IMR-90 (cell line): ENCODE measurements around the gene HEATR9.

Experiments
- CEBPB ChIP-seq: IDR thresholded peaks from 2 replicates; pipeline ENCODE4 v1.6.1; 2012; ENCODE audit warnings: low read depth, low read length, improper control_type of control experiment
- CHD1 ChIP-seq: IDR thresholded peaks from 2 replicates; pipeline ENCODE4 v1.6.1; 2012; ENCODE audit warnings: low read depth, low read length, improper control_type of control experiment
- FOS ChIP-seq: fragments of 150-350 bp; IDR thresholded peaks from 2 replicates; pipeline ENCODE4 v1.6.1; 2016; ENCODE audit warnings: low read depth, low read length
- MAFK ChIP-seq: IDR thresholded peaks from 2 replicates; pipeline ENCODE4 v1.6.1; 2012; ENCODE audit warnings: low read depth, low read length, improper control_type of control experiment
- MAZ ChIP-seq: IDR thresholded peaks from 2 replicates; pipeline ENCODE4 v1.6.1; 2012; ENCODE audit warnings: low read depth, mild to moderate bottlenecking, low read length, improper control_type of control experiment, moderate library complexity, borderline replicate concordance
- POLR2A ChIP-seq: IDR thresholded peaks from 2 replicates; pipeline ENCODE4 v1.6.1; 2012; ENCODE audit warnings: mild to moderate bottlenecking, low read depth, low read length
- RAD21 ChIP-seq: IDR thresholded peaks from 2 replicates; pipeline ENCODE4 v1.6.1; 2012; ENCODE audit warnings: low read length, improper control_type of control experiment
- RFX5 ChIP-seq: IDR thresholded peaks from 2 replicates; pipeline ENCODE4 v1.8.0; 2012; ENCODE audit warnings: low read depth, mild to moderate bottlenecking, low read length, moderate library complexity
- SMC3 ChIP-seq: fragments of 150-350 bp; IDR thresholded peaks from 2 replicates; pipeline ENCODE4 v1.6.1; 2016; ENCODE audit warnings: low read depth, mild to moderate bottlenecking, antibody characterized with exemption, low read length, moderate library complexity
- TF ChIP-seq, protein P1 (sequence below): conservative IDR thresholded peaks from 2 replicates; pipeline ENCODE4 v1.5.1; 2012; ENCODE audit warnings: mild to moderate bottlenecking, low read depth, low read length, improper control_type of control experiment
- TF ChIP-seq, protein P2 (sequence below): fragments of 150-350 bp; IDR thresholded peaks from 2 replicates; pipeline ENCODE4 v1.6.1; 2017; ENCODE audit warnings: mild to moderate bottlenecking, antibody characterized with exemption, low read length, low read depth

GRCh38 chr17:35868737-35869136, at the start of gene HEATR9:
- TF ChIP-seq, protein P1, sequence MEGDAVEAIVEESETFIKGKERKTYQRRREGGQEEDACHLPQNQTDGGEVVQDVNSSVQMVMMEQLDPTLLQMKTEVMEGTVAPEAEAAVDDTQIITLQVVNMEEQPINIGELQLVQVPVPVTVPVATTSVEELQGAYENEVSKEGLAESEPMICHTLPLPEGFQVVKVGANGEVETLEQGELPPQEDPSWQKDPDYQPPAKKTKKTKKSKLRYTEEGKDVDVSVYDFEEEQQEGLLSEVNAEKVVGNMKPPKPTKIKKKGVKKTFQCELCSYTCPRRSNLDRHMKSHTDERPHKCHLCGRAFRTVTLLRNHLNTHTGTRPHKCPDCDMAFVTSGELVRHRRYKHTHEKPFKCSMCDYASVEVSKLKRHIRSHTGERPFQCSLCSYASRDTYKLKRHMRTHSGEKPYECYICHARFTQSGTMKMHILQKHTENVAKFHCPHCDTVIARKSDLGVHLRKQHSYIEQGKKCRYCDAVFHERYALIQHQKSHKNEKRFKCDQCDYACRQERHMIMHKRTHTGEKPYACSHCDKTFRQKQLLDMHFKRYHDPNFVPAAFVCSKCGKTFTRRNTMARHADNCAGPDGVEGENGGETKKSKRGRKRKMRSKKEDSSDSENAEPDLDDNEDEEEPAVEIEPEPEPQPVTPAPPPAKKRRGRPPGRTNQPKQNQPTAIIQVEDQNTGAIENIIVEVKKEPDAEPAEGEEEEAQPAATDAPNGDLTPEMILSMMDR = no peak
- TF ChIP-seq POLR2A (no peak), RAD21 (no peak), RFX5 (no peak), MAFK (no peak), FOS (no peak), CHD1 (no peak), SMC3 (no peak), MAZ (no peak), CEBPB (no peak)
- TF ChIP-seq, protein P2, sequence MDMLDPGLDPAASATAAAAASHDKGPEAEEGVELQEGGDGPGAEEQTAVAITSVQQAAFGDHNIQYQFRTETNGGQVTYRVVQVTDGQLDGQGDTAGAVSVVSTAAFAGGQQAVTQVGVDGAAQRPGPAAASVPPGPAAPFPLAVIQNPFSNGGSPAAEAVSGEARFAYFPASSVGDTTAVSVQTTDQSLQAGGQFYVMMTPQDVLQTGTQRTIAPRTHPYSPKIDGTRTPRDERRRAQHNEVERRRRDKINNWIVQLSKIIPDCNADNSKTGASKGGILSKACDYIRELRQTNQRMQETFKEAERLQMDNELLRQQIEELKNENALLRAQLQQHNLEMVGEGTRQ = no peak
